Esophagus muscularis mucosa (tissue), 4 donors: ENCODE measurements around the gene CYYR1.

Experiments
- CTCF ChIP-seq, 3 experiments: fragments of 200-600 bp in 2 of 3; fragments of 450-650 bp in 1 of 3; sonication (generic) in 2 of 3; IDR thresholded peaks; one replicate each; pipeline ENCODE4 v1.5.1; 2017 to 2019; ENCODE audit warnings: antibody characterized with exemption in 3 of 3, mild to moderate bottlenecking in 2 of 3, moderate library complexity in 1 of 3
- EP300 ChIP-seq: sonication (generic); formaldehyde crosslinking; IDR thresholded peaks from one replicate; pipeline ENCODE4 v1.6.1; 2017; ENCODE audit warnings: antibody characterized with exemption
- POLR2A ChIP-seq: fragments of 450-650 bp; IDR thresholded peaks from one replicate; pipeline ENCODE4 v1.6.1; 2017; ENCODE audit warnings: antibody characterized with exemption, moderate library complexity, mild to moderate bottlenecking, low read depth
- POLR2AphosphoS5 ChIP-seq, 2 donors: sonication (generic); formaldehyde crosslinking; IDR thresholded peaks; one replicate each; pipeline ENCODE4 v1.6.1; 2017; ENCODE audit warnings: antibody characterized with exemption in 2 of 2

GRCh38 chr21:26528882-26529281 lies 44.2 kb downstream of the CYYR1 start:
- no peak for TF ChIP-seq POLR2A
- no peak for TF ChIP-seq CTCF (IDR thresholded peaks at IDR 0.05)
- no peak for TF ChIP-seq POLR2AphosphoS5 (IDR thresholded peaks at IDR 0.05)
- TF ChIP-seq EP300 = no peak
